Trophoblast cell (in vitro differentiated cells and primary cell): ENCODE data around the gene KRT20.

Experiments
- DNase-seq, 2 donors: peaks; one replicate each; pipeline ENCODE4 v3.0.0-alpha.2; 2016
- H2AFZ ChIP-seq: 2 replicates; pipeline ENCODE4 v1.6.1; 2013; ENCODE audit warnings: low read length, moderate library complexity, mild to moderate bottlenecking; ENCODE audit not compliant: insufficient read depth, poor library complexity
- H2AK5ac ChIP-seq: 2 replicates; pipeline ENCODE4 v1.6.1; 2013; ENCODE audit warnings: mild to moderate bottlenecking, low read length
- H2BK120ac ChIP-seq: 2 replicates; pipeline ENCODE4 v1.6.1; 2013; ENCODE audit warnings: low read length, mild to moderate bottlenecking, moderate library complexity; ENCODE audit not compliant: insufficient read depth, poor library complexity
- H2BK12ac ChIP-seq: 2 replicates; pipeline ENCODE4 v1.6.1; 2013; ENCODE audit warnings: mild to moderate bottlenecking, low read length, moderate library complexity
- H2BK5ac ChIP-seq: 2 replicates; pipeline ENCODE4 v1.6.1; 2013; ENCODE audit warnings: low read length, low read depth, moderate library complexity, mild to moderate bottlenecking; ENCODE audit not compliant: poor library complexity
- H3K14ac ChIP-seq: 2 replicates; pipeline ENCODE4 v1.6.1; 2013; ENCODE audit warnings: mild to moderate bottlenecking, low read length
- H3K18ac ChIP-seq: 2 replicates; pipeline ENCODE4 v1.6.1; 2013; ENCODE audit warnings: mild to moderate bottlenecking, low read length
- H3K23ac ChIP-seq: 2 replicates; pipeline ENCODE4 v1.6.1; 2013; ENCODE audit warnings: low read length
- H3K27ac ChIP-seq: 2 replicates; pipeline ENCODE4 v1.5.1; 2013; ENCODE audit warnings: low read depth, mild to moderate bottlenecking, inconsistent platforms, low read length, moderate library complexity
- H3K27me3 ChIP-seq: 2 replicates; pipeline ENCODE4 v1.6.1; 2013; ENCODE audit warnings: inconsistent platforms, mild to moderate bottlenecking, low read length, moderate library complexity; ENCODE audit not compliant: insufficient read depth
- H3K36me3 ChIP-seq, 2 experiments: 1 replicate in 1 of 2; 2 replicates in 1 of 2; pipeline ENCODE4 v1.6.1; 2013; ENCODE audit warnings: low read length in 2 of 2, mild to moderate bottlenecking in 2 of 2, moderate library complexity in 1 of 2; ENCODE audit not compliant: insufficient read depth in 2 of 2, control insufficient read depth in 1 of 2
- H3K4ac ChIP-seq: 2 replicates; pipeline ENCODE4 v1.6.1; 2013; ENCODE audit warnings: low read depth, mild to moderate bottlenecking, low read length, moderate library complexity
- H3K4me1 ChIP-seq, 2 experiments: 1 replicate in 1 of 2; 2 replicates in 1 of 2; pipeline ENCODE4 v1.6.1; 2013; ENCODE audit warnings: low read length in 2 of 2, mild to moderate bottlenecking in 2 of 2, moderate library complexity in 1 of 2; ENCODE audit not compliant: insufficient read depth in 2 of 2, control insufficient read depth in 1 of 2
- H3K4me2 ChIP-seq: 2 replicates; pipeline ENCODE4 v1.6.1; 2013; ENCODE audit warnings: inconsistent platforms, mild to moderate bottlenecking, low read length, moderate library complexity
- H3K4me3 ChIP-seq: 2 replicates; pipeline ENCODE4 v1.5.1; 2013; ENCODE audit warnings: mild to moderate bottlenecking, low read depth, low read length, inconsistent platforms
- H3K79me1 ChIP-seq: one replicate; pipeline ENCODE4 v1.6.1; 2013; ENCODE audit warnings: low read length
- H3K79me2 ChIP-seq: 2 replicates; pipeline ENCODE4 v1.6.1; 2013; ENCODE audit warnings: low read length, mild to moderate bottlenecking; ENCODE audit not compliant: control insufficient read depth, insufficient read depth, poor library complexity
- H3K9ac ChIP-seq: 2 replicates; pipeline ENCODE4 v1.6.1; 2013; ENCODE audit warnings: mild to moderate bottlenecking, low read length
- H3K9me3 ChIP-seq: 2 replicates; pipeline ENCODE4 v1.6.1; 2013; ENCODE audit warnings: low read depth, mild to moderate bottlenecking, control low read depth, inconsistent platforms, low read length; ENCODE audit not compliant: insufficient read depth
- H4K12ac ChIP-seq: 2 replicates; pipeline ENCODE4 v1.6.1; 2013; ENCODE audit warnings: low read depth, mild to moderate bottlenecking, low read length, moderate library complexity
- H4K8ac ChIP-seq: 2 replicates; pipeline ENCODE4 v1.6.1; 2013; ENCODE audit warnings: low read depth, mild to moderate bottlenecking, low read length, moderate library complexity
- H4K91ac ChIP-seq: one replicate; pipeline ENCODE4 v1.6.1; 2013; ENCODE audit warnings: low read depth, mild to moderate bottlenecking, low read length, moderate library complexity
- WGBS: extraction: QIAGEN DNeasy Blood & Tissue Kit; methylation state at CpG from one replicate; pipeline ENCODE4 v1.1.7; 2013; ENCODE audit warnings: missing lambda C conversion rate; ENCODE audit not compliant: insufficient read length, insufficient coverage; ENCODE audit errors: extremely low coverage; 5-methylcytosine and 5-hydroxymethylcytosine counted together

The KRT20 gene

GRCh38 chr17:40905370-40905769 lies 20.3 kb upstream of the KRT20 start:
- Histone ChIP-seq H3K27ac (no peak overlapping the region), H3K79me2 (no peaks in the 10 kb centered on the region), H3K14ac (no peak overlapping the region), H3K36me3 (no peaks in the 10 kb centered on the region), H2AFZ (no peak overlapping the region), H3K23ac (no peak overlapping the region), H3K4me1 (no peaks in the 10 kb centered on the region), H3K4ac (no peak overlapping the region), H3K18ac (no peak overlapping the region), H3K27me3 (no peaks in the 10 kb centered on the region), H4K8ac (no peak overlapping the region), H3K4me3 (no peak overlapping the region), H2BK12ac (no peak overlapping the region), H2BK5ac (no peak overlapping the region), H2AK5ac (no peak overlapping the region), H4K12ac (no peak overlapping the region), H3K4me2 (no peak overlapping the region), H4K91ac (no peak overlapping the region), H2BK120ac (no peak overlapping the region), H3K9ac (no peak overlapping the region), H3K9me3 (no peaks in the 10 kb centered on the region), H3K79me1 (no peaks in the 10 kb centered on the region)
- DNase-seq, result no peak
- WGBS, result no CpG with 5 or more reads among the region's 5 CpGs

GRCh38 chr17:40903129-40903847 lies 18.2 kb upstream of the KRT20 start:
- DNase-seq, result peak; percentile 33 to 73
- Histone ChIP-seq H2AFZ (no peak overlapping the region), H2BK120ac (no peak overlapping the region), H3K23ac (no peak overlapping the region), H3K14ac (no peak overlapping the region), H3K79me1 (no peaks in the 10 kb centered on the region), H3K4me3 (no peak overlapping the region), H3K4me1 (no peaks in the 10 kb centered on the region), H2AK5ac (no peak overlapping the region), H3K9ac (no peak overlapping the region), H3K4me2 (no peak overlapping the region), H3K79me2 (no peaks in the 10 kb centered on the region), H2BK5ac (no peak overlapping the region), H4K12ac (no peak overlapping the region), H3K18ac (no peak overlapping the region), H3K27me3 (no peaks in the 10 kb centered on the region), H3K36me3 (no peaks in the 10 kb centered on the region), H4K8ac (no peak overlapping the region), H3K27ac (no peak overlapping the region), H3K4ac (no peak overlapping the region), H2BK12ac (no peak overlapping the region), H3K9me3 (no peaks in the 10 kb centered on the region), H4K91ac (no peak overlapping the region)
- no CpG with 5 or more reads among the region's 12 CpGs for WGBS

DNA sequence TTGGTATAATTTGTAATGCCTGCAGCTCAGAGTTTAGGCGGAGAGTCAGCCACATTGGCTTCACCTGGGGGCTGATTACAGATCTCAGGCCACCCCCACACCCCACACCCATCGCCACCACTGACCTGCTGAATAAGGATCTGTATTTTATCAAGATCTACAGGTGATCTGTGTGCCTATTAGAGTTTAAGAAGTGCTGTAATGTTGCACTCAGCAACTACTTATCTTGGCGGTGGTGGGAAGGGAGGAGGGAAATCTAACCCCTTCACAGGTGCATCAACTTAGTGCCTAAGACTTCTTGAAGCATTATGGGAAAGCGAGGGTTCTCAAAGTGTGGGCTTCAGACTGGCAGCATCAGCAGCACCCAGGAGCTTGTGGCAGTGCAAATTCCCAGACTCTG lies 17.5 kb upstream of the KRT20 start:
- Histone ChIP-seq H3K9ac (no peak overlapping the region), H3K36me3 (no peaks in the 10 kb centered on the region), H2BK12ac (no peak overlapping the region), H3K9me3 (no peaks in the 10 kb centered on the region), H2BK5ac (no peak overlapping the region), H3K79me1 (no peaks in the 10 kb centered on the region), H3K14ac (no peak overlapping the region), H3K4me3 (no peak overlapping the region), H3K27ac (no peak overlapping the region), H2BK120ac (no peak overlapping the region), H3K23ac (no peak overlapping the region), H4K91ac (no peak overlapping the region), H2AFZ (no peak overlapping the region), H3K27me3 (no peaks in the 10 kb centered on the region), H3K79me2 (no peaks in the 10 kb centered on the region), H3K4ac (no peak overlapping the region), H2AK5ac (no peak overlapping the region), H4K12ac (no peak overlapping the region), H3K18ac (no peak overlapping the region), H4K8ac (no peak overlapping the region), H3K4me2 (no peak overlapping the region), H3K4me1 (no peaks in the 10 kb centered on the region)
- DNase-seq, result no peak
- no CpG with 5 or more reads among the region's 4 CpGs for WGBS

DNA sequence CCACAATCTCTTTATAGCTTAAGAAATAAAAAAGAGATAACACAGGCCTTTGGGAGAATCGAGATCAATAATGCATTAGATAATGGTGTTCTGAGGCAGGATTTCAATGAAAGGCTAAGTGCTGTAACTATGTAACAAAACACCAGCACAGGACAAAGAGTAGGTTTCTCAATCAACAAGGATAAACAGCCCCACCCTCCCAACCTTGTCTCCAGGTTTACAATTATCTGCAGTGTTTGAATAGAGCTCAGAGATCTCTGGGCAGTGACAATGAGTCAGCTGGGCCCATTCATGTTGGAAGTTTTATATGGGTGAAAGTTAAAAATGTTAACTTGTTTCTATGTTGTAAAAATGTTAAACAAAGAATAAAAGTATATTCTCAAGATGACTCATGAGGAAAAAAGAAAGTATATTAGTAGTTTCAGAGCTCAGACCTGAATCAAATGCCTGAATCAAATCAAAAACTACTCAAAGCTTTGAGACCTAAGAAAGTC lies 17.0 kb upstream of the KRT20 start:
- H3K27me3 ChIP-seq, result no peaks in the 10 kb centered on the region
- no peak overlapping the region for H3K4me3 ChIP-seq
- H3K9ac ChIP-seq, result no peak overlapping the region
- H4K91ac ChIP-seq, result no peak overlapping the region
- H2BK5ac ChIP-seq, result no peak overlapping the region
- H3K79me2 ChIP-seq, result no peaks in the 10 kb centered on the region
- H2BK120ac ChIP-seq, result no peak overlapping the region
- H3K18ac ChIP-seq, result no peak overlapping the region
- DNase-seq, result peak; percentile 72 to 82
- H3K36me3 ChIP-seq, result no peaks in the 10 kb centered on the region
- H3K4ac ChIP-seq, result no peak overlapping the region
- H2BK12ac ChIP-seq, result no peak overlapping the region
- no peak overlapping the region for H3K23ac ChIP-seq
- no peak overlapping the region for H2AK5ac ChIP-seq
- no peak overlapping the region for H3K4me2 ChIP-seq
- no peak overlapping the region for H3K27ac ChIP-seq
- H4K12ac ChIP-seq, result no peak overlapping the region
- H3K14ac ChIP-seq, result no peak overlapping the region
- WGBS, result no CpG with 5 or more reads among the region's 1 CpG
- H3K9me3 ChIP-seq, result no peaks in the 10 kb centered on the region
- no peaks in the 10 kb centered on the region for H3K79me1 ChIP-seq
- no peaks in the 10 kb centered on the region for H3K4me1 ChIP-seq
- H2AFZ ChIP-seq, result no peak overlapping the region
- no peak overlapping the region for H4K8ac ChIP-seq
